Gastroesophageal sphincter (tissue), 4 donors: ENCODE measurements around the gene EBF4. TPM values are rescaled to one million over a fixed set of nuclear protein-coding genes. Genes with fewer than 3 reads are reported as not detected.

Source experiments
- ATAC-seq: fragments of 150-250 bp; one replicate; pipeline ENCODE4 v1.9.1; 2016; ENCODE audit warnings: mild to moderate bottlenecking, moderate library complexity
- H3K27ac ChIP-seq, 4 donors: fragments of 200-600 bp; sonication (generic) in 3 of 4; 1 replicate in 3 of 4; 2 replicates in 1 of 4; pipeline ENCODE4 v1.5.1; 2016 to 2019
- H3K27me3 ChIP-seq: fragments of 200-600 bp; sonication (generic); one replicate; pipeline ENCODE4 v1.5.1; 2019
- H3K36me3 ChIP-seq, 2 donors: fragments of 200-600 bp; sonication (generic); one replicate each; pipeline ENCODE4 v1.5.1; 2019; ENCODE audit warnings: control low read depth in 1 of 2
- H3K4me1 ChIP-seq, 3 donors: fragments of 200-600 bp; sonication (generic); 1 replicate in 2 of 3; 2 replicates in 1 of 3; pipeline ENCODE4 v1.5.1; 2016 to 2019; ENCODE audit warnings: control low read depth in 2 of 3
- H3K4me3 ChIP-seq, 2 donors: fragments of 200-600 bp; sonication (generic); one replicate each; pipeline ENCODE4 v1.5.1; 2019; ENCODE audit warnings: mild to moderate bottlenecking in 1 of 2, moderate library complexity in 1 of 2
- H3K9me3 ChIP-seq, 3 donors: fragments of 200-600 bp; sonication (generic); one replicate each; pipeline ENCODE4 v1.5.1; 2017 to 2019; ENCODE audit warnings: control low read depth in 2 of 3
- EP300 ChIP-seq: sonication (generic); formaldehyde crosslinking; IDR thresholded peaks from one replicate; pipeline ENCODE4 v1.6.1; 2017; ENCODE audit warnings: antibody characterized with exemption, mild to moderate bottlenecking
- POLR2A ChIP-seq, 2 donors: fragments of 450-650 bp; IDR thresholded peaks; one replicate each; pipeline ENCODE4 v1.6.1; 2017; ENCODE audit warnings: antibody characterized with exemption in 2 of 2, mild to moderate bottlenecking in 2 of 2, moderate library complexity in 1 of 2
- POLR2AphosphoS5 ChIP-seq: sonication (generic); formaldehyde crosslinking; IDR thresholded peaks from one replicate; pipeline ENCODE4 v1.6.1; 2017; ENCODE audit warnings: antibody characterized with exemption
- WGBS, 2 donors: methylation state at CpG; one replicate each; pipeline ENCODE4 v1.1.5; 2018; ENCODE audit warnings: low coverage in 1 of 2; 5-methylcytosine and 5-hydroxymethylcytosine counted together
- total RNA-seq, 4 donors: library from RNA; depleted of rRNA; stranded (reverse); fragments of >200 nt; gene quantifications; one replicate each; pipeline ENCODE4 v1.1.0, GENCODE V29; 2016
- TF ChIP-seq, protein P1 (sequence below), 4 experiments: fragments of 200-600 bp in 2 of 4; fragments of 450-650 bp in 2 of 4; sonication (generic) in 1 of 4; IDR thresholded peaks; one replicate each; pipeline ENCODE4 v1.5.1; 2017 to 2019; ENCODE audit warnings: antibody characterized with exemption in 4 of 4, mild to moderate bottlenecking in 2 of 4, moderate library complexity in 2 of 4

The EBF4 gene
- total RNA-seq, 4 donors from 2014 or later: 14.5 to 36.6 (median 19.6) TPM

DNA sequence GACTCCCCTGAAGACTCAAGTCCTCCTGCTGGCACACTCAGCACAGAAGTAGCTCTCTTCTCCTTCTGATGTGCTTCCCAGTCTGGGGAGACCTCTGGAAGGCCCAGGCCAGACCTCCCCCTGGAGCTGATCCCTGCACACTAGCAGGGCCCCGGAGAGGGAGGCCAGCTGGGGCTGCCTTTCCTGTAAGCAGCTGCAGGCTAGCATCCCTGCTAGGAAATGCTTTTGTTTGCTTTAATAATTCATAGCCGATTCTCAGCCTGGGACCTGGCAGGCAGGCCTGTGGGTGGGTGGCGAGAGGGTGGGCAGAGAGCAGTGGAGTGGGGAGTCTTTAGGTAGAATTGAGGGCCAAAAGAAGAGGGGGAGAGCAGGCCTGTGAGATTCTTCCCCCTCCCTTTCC lies 5.2 kb downstream of the EBF4 start:
- Histone ChIP-seq H3K9me3 (no peaks in the 10 kb centered on the region), H3K27ac (no peak overlapping the region), H3K36me3 (no peaks in the 10 kb centered on the region), H3K4me1 (peaks cover 0 to 17% (median 2%) of the 10 kb centered on the region in 3 donors), H3K4me3 (no peak overlapping the region), H3K27me3 (peaks cover 8% of the 10 kb centered on the region)
- 50% methylated on average over 1 of the region's 3 CpGs; no CpG with 5 or more reads in 1 of the 2 donors for WGBS, 2 donors
- ATAC-seq: no peak
- TF ChIP-seq EP300 (no peak), POLR2A (IDR thresholded peaks at IDR 0.05) (no peak), POLR2AphosphoS5 (no peak)
- TF ChIP-seq, protein P1, sequence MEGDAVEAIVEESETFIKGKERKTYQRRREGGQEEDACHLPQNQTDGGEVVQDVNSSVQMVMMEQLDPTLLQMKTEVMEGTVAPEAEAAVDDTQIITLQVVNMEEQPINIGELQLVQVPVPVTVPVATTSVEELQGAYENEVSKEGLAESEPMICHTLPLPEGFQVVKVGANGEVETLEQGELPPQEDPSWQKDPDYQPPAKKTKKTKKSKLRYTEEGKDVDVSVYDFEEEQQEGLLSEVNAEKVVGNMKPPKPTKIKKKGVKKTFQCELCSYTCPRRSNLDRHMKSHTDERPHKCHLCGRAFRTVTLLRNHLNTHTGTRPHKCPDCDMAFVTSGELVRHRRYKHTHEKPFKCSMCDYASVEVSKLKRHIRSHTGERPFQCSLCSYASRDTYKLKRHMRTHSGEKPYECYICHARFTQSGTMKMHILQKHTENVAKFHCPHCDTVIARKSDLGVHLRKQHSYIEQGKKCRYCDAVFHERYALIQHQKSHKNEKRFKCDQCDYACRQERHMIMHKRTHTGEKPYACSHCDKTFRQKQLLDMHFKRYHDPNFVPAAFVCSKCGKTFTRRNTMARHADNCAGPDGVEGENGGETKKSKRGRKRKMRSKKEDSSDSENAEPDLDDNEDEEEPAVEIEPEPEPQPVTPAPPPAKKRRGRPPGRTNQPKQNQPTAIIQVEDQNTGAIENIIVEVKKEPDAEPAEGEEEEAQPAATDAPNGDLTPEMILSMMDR (IDR thresholded peaks at IDR 0.05): no peak

DNA sequence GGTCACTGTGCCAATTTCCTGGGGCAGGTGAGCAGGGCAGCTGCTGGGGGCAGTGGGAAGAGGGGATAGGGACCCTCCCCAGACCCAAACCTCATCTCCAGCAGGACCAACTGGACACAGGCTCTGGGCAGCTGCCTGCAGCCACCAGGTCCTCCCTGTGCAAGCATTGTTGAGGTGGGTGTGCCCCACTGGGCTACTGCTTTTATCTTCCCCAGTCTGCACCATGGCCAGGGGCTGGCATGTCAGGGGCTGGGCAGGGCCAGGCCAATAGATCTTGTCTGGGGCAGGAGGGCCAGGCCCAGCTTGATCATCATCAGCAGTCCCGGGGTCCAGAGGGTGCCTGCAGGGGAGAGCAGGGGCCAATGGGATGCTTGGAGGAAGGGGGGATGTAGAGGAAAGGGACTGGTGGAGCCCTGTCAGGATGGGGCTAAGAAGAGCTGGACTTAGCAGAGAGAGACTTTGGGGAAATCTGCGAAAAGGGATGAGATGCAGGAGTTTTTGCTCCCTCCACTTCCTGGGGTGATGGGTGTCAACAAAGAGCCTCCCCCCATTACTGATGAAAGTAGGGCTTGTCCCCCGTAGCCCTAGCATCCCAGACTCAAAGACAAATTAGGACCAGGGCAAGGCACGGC lies 5.7 kb downstream of the EBF4 start:
- Histone ChIP-seq H3K36me3 (no peaks in the 10 kb centered on the region), H3K9me3 (no peaks in the 10 kb centered on the region), H3K4me1 (peaks cover 0 to 16% (median 2%) of the 10 kb centered on the region in 3 donors), H3K27ac (no peak overlapping the region), H3K4me3 (no peak overlapping the region), H3K27me3 (peaks cover 8% of the 10 kb centered on the region)
- 77 to 100% methylated on average over 1 to 3 of the region's 4 CpGs for WGBS, 2 donors
- no peak for TF ChIP-seq EP300
- TF ChIP-seq POLR2AphosphoS5: no peak
- no peak for ATAC-seq

DNA sequence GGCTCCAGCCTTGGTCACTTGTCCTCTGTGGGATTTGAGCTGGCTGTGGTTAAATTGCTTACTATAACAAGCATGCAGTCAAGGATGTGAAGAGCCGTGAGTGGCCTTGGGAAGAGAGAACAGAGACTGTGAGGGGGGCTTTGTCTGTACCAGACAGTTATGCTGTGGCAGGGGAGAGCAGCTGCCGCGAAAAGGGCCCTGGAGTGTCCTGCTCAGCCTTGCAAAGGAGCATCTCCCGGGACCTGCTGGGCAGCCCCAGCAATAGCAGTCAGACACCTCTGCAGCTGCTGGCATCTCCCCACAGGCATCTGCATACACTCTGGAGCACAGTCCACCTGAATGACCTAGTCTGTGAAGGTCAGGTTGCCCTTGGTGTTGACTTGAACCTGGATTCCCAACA lies 6.3 kb downstream of the EBF4 start:
- H3K27ac ChIP-seq: no peak overlapping the region
- no peak overlapping the region for H3K4me3 ChIP-seq
- no peak for ATAC-seq
- WGBS, 2 donors: 57% methylated on average over 1 of the region's 4 CpGs; no CpG with 5 or more reads in 1 of the 2 donors
- peaks cover 0 to 10% (median 2%) of the 10 kb centered on the region in 3 donors for H3K4me1 ChIP-seq
- H3K9me3 ChIP-seq: no peaks in the 10 kb centered on the region
- peaks cover 3% of the 10 kb centered on the region for H3K27me3 ChIP-seq
- TF ChIP-seq POLR2A (IDR thresholded peaks at IDR 0.05) (no peak), POLR2AphosphoS5 (no peak), EP300 (no peak)
- TF ChIP-seq, protein P1 (IDR thresholded peaks at IDR 0.05): no peak
- H3K36me3 ChIP-seq: no peaks in the 10 kb centered on the region

DNA sequence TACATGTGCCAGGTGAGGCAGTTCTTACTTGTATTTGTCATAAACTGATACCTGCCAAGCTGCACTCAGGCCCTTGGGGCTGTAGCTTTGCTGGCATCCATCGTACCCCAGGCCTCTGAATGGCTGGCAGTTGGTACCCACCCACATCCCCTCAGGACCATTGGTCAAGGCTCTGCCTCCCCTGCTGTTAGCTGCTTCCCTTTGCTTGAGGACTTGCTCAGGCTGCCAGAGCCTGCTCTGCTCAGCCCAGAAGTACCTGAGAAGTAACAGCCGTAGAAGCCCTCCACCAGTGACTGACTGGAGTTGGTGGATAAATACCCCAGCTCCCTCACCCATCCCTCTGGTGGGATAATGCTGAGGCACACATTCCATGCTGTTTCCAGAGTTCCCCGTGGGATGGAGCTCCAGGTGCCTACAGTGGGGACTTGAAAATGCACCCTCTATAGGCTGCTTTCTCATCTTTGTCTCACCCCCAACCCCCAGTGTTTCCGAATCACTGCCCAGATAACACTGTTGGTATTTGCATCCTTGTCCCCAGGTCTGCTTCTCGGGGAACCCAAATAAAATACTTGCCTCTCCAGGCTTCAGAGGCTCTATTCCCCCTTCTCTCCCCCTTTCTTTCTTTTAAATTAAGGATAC lies 7.3 kb downstream of the EBF4 start:
- WGBS, 2 donors: 68 to 77% methylated on average over 3 to 4 of the region's 5 CpGs

DNA sequence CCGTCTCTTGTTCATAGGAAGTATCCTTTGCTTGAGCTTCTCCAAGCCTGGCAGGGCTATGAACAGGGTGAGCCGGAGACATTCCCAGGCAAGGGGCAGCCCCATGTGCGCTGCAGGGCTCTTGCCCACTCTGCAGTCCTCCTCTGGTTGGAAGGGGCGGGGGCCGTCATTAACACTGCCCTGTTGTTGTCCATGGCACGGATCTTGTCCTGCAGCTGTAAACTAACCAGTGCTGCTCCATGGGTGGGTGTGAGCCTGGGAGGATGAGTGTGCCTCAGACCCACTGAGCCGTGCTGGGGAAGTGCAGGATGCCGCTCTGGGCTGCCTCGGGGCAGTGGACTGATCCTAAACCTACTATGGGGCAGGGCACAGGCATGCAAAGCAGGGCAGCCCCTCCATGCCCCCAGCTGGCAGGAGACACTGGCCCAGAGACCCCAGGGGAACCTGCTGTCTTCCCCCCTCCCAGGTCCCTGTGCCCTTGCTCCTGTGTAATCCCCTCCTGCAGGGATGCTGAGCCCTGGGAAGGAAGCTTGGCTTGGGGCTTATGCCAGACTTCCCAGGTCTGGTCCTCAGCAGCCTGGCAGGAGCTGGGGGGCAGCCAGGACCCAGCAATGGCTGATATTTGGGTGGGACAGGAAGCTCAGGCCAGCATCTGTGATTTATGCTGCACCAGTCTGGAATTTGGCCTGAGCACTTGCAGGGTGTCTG lies 8.5 kb downstream of the EBF4 start:
- Histone ChIP-seq H3K4me1 (no peaks in the 10 kb centered on the region), H3K9me3 (no peaks in the 10 kb centered on the region), H3K4me3 (no peak overlapping the region), H3K27me3 (no peaks in the 10 kb centered on the region), H3K36me3 (peaks cover 0 to 12% of the 10 kb centered on the region in 2 donors), H3K27ac (no peak overlapping the region)
- ATAC-seq: no peak
- WGBS, 2 donors: 50 to 58% methylated on average over 3 of the region's 9 CpGs
- TF ChIP-seq POLR2AphosphoS5 (no peak), POLR2A (IDR thresholded peaks at IDR 0.05) (no peak), EP300 (no peak)
- TF ChIP-seq, protein P1 (IDR thresholded peaks at IDR 0.05): no peak

More for the DNA sequence above, 7.3 kb downstream of the EBF4 start:
- TF ChIP-seq, protein P1 (IDR thresholded peaks at IDR 0.05): no peak
- no peak for TF ChIP-seq POLR2A (IDR thresholded peaks at IDR 0.05)
- TF ChIP-seq EP300: no peak
- no peak for TF ChIP-seq POLR2AphosphoS5
- no peaks in the 10 kb centered on the region for H3K9me3 ChIP-seq
- no peak for ATAC-seq
- no peak overlapping the region for H3K4me3 ChIP-seq
- no peaks in the 10 kb centered on the region for H3K27me3 ChIP-seq
- H3K36me3 ChIP-seq: peaks cover 0 to 2% of the 10 kb centered on the region in 2 donors
- no peak overlapping the region for H3K27ac ChIP-seq
- no peaks in the 10 kb centered on the region for H3K4me1 ChIP-seq
